ENCODE measurements around the gene RTRAF. TPM values are rescaled to one million over a fixed set of nuclear protein-coding genes. Genes with fewer than 3 reads are reported as not detected.

RTRAF gene
- total RNA-seq, 4 donors from 2014 or later: 15.7 to 48.3 (median 36.1) TPM

- H3K4me1 ChIP-seq: peaks cover 0 to 24% (median 0%) of the 10 kb centered on the region in 4 donors
- H3K4me3 ChIP-seq: no peak overlapping the region
- H3K36me3 ChIP-seq: no peaks in the 10 kb centered on the region
- no peaks in the 10 kb centered on the region for H3K9me3 ChIP-seq
- H3K27me3 ChIP-seq: no peaks in the 10 kb centered on the region
- no peak for TF ChIP-seq POLR2A (IDR thresholded peaks at IDR 0.05)
- no peak for TF ChIP-seq CTCF (IDR thresholded peaks at IDR 0.05)
- no peak for DNase-seq
- peak overlapping the region in 1 of 4 donors; percentile 59 for H3K27ac ChIP-seq
Observed at GRCh38 chr14:52051251-52051650, 61.9 kb downstream of the RTRAF start.

- Histone ChIP-seq H3K4me3 (no peak overlapping the region), H3K4me1 (peaks cover 0 to 24% (median 0%) of the 10 kb centered on the region in 4 donors), H3K27ac (peak overlapping the region in 1 of 4 donors; percentile 59), H3K36me3 (no peaks in the 10 kb centered on the region), H3K9me3 (no peaks in the 10 kb centered on the region), H3K27me3 (no peaks in the 10 kb centered on the region)
- no peak for DNase-seq
- TF ChIP-seq CTCF (IDR thresholded peaks at IDR 0.05) (no peak), POLR2A (IDR thresholded peaks at IDR 0.05) (no peak)
Observed at GRCh38 chr14:52051871-52052270, 62.5 kb downstream of the RTRAF start.

GRCh38 chr14:52052288-52052943 is 63.1 kb downstream of the RTRAF start:
- Histone ChIP-seq H3K27me3 (no peaks in the 10 kb centered on the region), H3K9me3 (no peaks in the 10 kb centered on the region), H3K4me1 (peaks cover 0 to 24% (median 0%) of the 10 kb centered on the region in 4 donors), H3K4me3 (no peak overlapping the region), H3K36me3 (no peaks in the 10 kb centered on the region), H3K27ac (peak overlapping the region in 2 of 4 donors; percentile 2 to 59)
- no peak for DNase-seq
- TF ChIP-seq POLR2A (IDR thresholded peaks at IDR 0.05): no peak
- no peak for TF ChIP-seq CTCF (IDR thresholded peaks at IDR 0.05)

GRCh38 chr14:52053044-52053443 is 63.7 kb downstream of the RTRAF start:
- Histone ChIP-seq H3K36me3 (no peaks in the 10 kb centered on the region), H3K27ac (peak overlapping the region in 1 of 4 donors; percentile 59), H3K4me1 (peaks cover 0 to 24% (median 0%) of the 10 kb centered on the region in 4 donors), H3K4me3 (no peak overlapping the region), H3K9me3 (no peaks in the 10 kb centered on the region), H3K27me3 (no peaks in the 10 kb centered on the region)
- TF ChIP-seq POLR2A (IDR thresholded peaks at IDR 0.05) (no peak), CTCF (IDR thresholded peaks at IDR 0.05) (no peak)
- DNase-seq: no peak

- TF ChIP-seq POLR2A (IDR thresholded peaks at IDR 0.05) (no peak), CTCF (IDR thresholded peaks at IDR 0.05) (no peak)
- Histone ChIP-seq H3K27me3 (no peaks in the 10 kb centered on the region), H3K4me1 (peaks cover 0 to 23% (median 0%) of the 10 kb centered on the region in 4 donors), H3K27ac (no peak overlapping the region), H3K4me3 (no peak overlapping the region), H3K36me3 (no peaks in the 10 kb centered on the region), H3K9me3 (no peaks in the 10 kb centered on the region)
- DNase-seq: no peak
Observed at GRCh38 chr14:52054678-52055077, 65.3 kb downstream of the RTRAF start.
